ENCODE data around the gene SH3TC1. TPM values are rescaled to one million over a fixed set of nuclear protein-coding genes. Genes with fewer than 3 reads are reported as not detected.

SH3TC1 gene
- total RNA-seq, 1 donor from 2014 or later, result 0.70 TPM

GRCh38 chr4:8214136-8214535 is 15.0 kb downstream of the SH3TC1 start:
- Mint-ChIP-seq H3K9me3 (ENCODE audit: unreplicated experiment) (no peaks in the 10 kb centered on the region), H3K36me3 (ENCODE audit: unreplicated experiment) (no peaks in the 10 kb centered on the region), H3K27ac (ENCODE audit: unreplicated experiment) (no peak overlapping the region), H3K27me3 (ENCODE audit: unreplicated experiment) (peaks cover 4% of the 10 kb centered on the region), H3K4me3 (ENCODE audit: unreplicated experiment) (no peak overlapping the region), H3K4me1 (ENCODE audit: unreplicated experiment) (peaks cover 7% of the 10 kb centered on the region)
- TF ChIP-seq, protein P1, sequence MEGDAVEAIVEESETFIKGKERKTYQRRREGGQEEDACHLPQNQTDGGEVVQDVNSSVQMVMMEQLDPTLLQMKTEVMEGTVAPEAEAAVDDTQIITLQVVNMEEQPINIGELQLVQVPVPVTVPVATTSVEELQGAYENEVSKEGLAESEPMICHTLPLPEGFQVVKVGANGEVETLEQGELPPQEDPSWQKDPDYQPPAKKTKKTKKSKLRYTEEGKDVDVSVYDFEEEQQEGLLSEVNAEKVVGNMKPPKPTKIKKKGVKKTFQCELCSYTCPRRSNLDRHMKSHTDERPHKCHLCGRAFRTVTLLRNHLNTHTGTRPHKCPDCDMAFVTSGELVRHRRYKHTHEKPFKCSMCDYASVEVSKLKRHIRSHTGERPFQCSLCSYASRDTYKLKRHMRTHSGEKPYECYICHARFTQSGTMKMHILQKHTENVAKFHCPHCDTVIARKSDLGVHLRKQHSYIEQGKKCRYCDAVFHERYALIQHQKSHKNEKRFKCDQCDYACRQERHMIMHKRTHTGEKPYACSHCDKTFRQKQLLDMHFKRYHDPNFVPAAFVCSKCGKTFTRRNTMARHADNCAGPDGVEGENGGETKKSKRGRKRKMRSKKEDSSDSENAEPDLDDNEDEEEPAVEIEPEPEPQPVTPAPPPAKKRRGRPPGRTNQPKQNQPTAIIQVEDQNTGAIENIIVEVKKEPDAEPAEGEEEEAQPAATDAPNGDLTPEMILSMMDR (IDR thresholded peaks at IDR 0.05), result no peak
- DNase-seq (ENCODE audit: extremely low spot score, unreplicated experiment), result no peak

GRCh38 chr4:8215001-8215427 is 15.9 kb downstream of the SH3TC1 start:
- Mint-ChIP-seq H3K4me3 (ENCODE audit: unreplicated experiment) (no peak overlapping the region), H3K4me1 (ENCODE audit: unreplicated experiment) (peaks cover 7% of the 10 kb centered on the region), H3K27ac (ENCODE audit: unreplicated experiment) (no peak overlapping the region), H3K9me3 (ENCODE audit: unreplicated experiment) (no peaks in the 10 kb centered on the region), H3K27me3 (ENCODE audit: unreplicated experiment) (peaks cover 4% of the 10 kb centered on the region), H3K36me3 (ENCODE audit: unreplicated experiment) (no peaks in the 10 kb centered on the region)
- TF ChIP-seq, protein P1 (IDR thresholded peaks at IDR 0.05), result no peak
- DNase-seq (ENCODE audit: extremely low spot score, unreplicated experiment), result no peak

GRCh38 chr4:8215641-8216442 is 16.8 kb downstream of the SH3TC1 start:
- no peak for DNase-seq (ENCODE audit: extremely low spot score, unreplicated experiment)
- H3K27me3 Mint-ChIP-seq (ENCODE audit: unreplicated experiment), result peaks cover 4% of the 10 kb centered on the region
- H3K4me3 Mint-ChIP-seq (ENCODE audit: unreplicated experiment), result no peak overlapping the region
- no peak overlapping the region for H3K27ac Mint-ChIP-seq (ENCODE audit: unreplicated experiment)
- peaks cover 7% of the 10 kb centered on the region for H3K4me1 Mint-ChIP-seq (ENCODE audit: unreplicated experiment)
- no peaks in the 10 kb centered on the region for H3K36me3 Mint-ChIP-seq (ENCODE audit: unreplicated experiment)
- H3K9me3 Mint-ChIP-seq (ENCODE audit: unreplicated experiment), result no peaks in the 10 kb centered on the region
- TF ChIP-seq, protein P1 (IDR thresholded peaks at IDR 0.05), result no peak

DNA sequence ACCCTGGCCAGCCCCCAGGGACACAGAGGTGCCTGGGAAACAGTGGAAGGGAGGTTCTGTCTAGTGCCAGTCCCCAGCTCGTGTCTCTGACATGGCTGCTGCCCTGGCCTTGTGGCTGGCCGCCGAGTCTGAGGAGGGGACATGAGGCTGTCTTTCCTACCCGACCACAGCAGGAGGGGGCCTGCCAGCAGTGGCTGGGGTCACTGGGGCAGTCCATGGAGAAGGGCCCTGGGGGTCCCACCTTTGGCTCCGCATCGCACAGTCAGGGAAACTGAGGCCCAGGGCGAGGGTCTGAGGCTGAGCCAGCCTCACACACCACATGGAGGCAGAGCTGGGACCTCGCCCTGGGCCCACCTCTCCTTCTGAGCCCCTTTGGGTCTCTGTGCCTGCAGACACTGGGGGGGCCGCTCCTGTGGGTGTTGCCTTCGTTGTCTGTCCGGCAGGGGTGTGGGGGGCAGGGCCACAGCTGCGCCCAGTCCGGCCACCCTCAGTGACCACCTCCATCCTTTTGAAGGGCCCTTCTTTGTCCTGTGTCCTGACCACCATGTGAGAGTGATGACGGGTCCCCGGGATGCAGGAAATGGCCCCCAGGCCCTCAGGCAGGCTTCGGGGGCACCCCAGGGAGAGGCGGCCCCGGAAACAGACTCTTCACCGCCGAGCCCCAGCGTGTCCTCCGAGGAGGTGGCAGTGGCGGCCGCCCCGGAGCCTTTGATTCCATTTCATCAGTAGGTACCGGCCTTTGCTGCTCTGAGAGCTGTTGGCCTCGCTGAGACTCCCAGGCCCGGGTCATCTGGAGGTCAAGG is 17.6 kb downstream of the SH3TC1 start:
- Mint-ChIP-seq H3K4me3 (ENCODE audit: unreplicated experiment) (no peak overlapping the region), H3K4me1 (ENCODE audit: unreplicated experiment) (peaks cover 7% of the 10 kb centered on the region), H3K9me3 (ENCODE audit: unreplicated experiment) (no peaks in the 10 kb centered on the region), H3K27ac (ENCODE audit: unreplicated experiment) (no peak overlapping the region), H3K27me3 (ENCODE audit: unreplicated experiment) (peaks cover 4% of the 10 kb centered on the region), H3K36me3 (ENCODE audit: unreplicated experiment) (no peaks in the 10 kb centered on the region)
- TF ChIP-seq, protein P1 (IDR thresholded peaks at IDR 0.05), result no peak
- DNase-seq (ENCODE audit: extremely low spot score, unreplicated experiment), result no peak

GRCh38 chr4:8217246-8217511 is 18.1 kb downstream of the SH3TC1 start:
- DNase-seq (ENCODE audit: extremely low spot score, unreplicated experiment), result no peak
- no peaks in the 10 kb centered on the region for H3K9me3 Mint-ChIP-seq (ENCODE audit: unreplicated experiment)
- H3K4me1 Mint-ChIP-seq (ENCODE audit: unreplicated experiment), result peaks cover 7% of the 10 kb centered on the region
- TF ChIP-seq, protein P1 (IDR thresholded peaks at IDR 0.05), result no peak
- no peak overlapping the region for H3K27ac Mint-ChIP-seq (ENCODE audit: unreplicated experiment)
- H3K4me3 Mint-ChIP-seq (ENCODE audit: unreplicated experiment), result no peak overlapping the region
- H3K27me3 Mint-ChIP-seq (ENCODE audit: unreplicated experiment), result peaks cover 1% of the 10 kb centered on the region
- no peaks in the 10 kb centered on the region for H3K36me3 Mint-ChIP-seq (ENCODE audit: unreplicated experiment)
